ENCODE data around the gene SMOC1.

The SMOC1 gene

GRCh38 chr14:70032016-70032415 lies 152.8 kb downstream of the SMOC1 start:
- no peak for DNase-seq (ENCODE audit: extremely low read depth in 1 of 2, low read depth in 1 of 2)

GRCh38 chr14:70032447-70032846 lies 153.2 kb downstream of the SMOC1 start:
- no peak for DNase-seq (ENCODE audit: extremely low read depth in 1 of 2, low read depth in 1 of 2)

- DNase-seq (ENCODE audit: extremely low read depth in 1 of 2, low read depth in 1 of 2): no peak
These were observed 153.9 kb downstream of the SMOC1 start for GRCh38 chr14:70033116-70033515.

DNA sequence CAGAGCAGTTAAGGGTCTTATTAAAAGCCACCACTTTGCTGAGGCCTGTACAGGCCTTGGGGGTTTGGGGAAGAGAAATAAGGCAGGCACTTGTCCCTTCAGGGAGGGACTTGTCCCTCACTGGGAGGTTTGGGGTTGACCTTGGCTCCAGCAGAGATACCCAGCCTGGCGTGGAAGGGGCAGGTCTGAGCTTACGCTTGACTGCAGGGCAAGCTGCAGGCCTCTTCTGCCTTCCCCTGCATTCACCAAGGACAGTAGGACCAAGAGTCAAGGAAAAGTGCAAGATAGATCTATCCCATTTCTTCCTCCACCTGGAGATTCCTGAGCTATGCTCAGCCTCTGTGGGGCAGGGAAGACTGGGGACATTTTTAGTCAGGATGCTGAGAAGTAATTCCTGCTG lies 154.3 kb downstream of the SMOC1 start:
- DNase-seq (ENCODE audit: extremely low read depth in 1 of 2, low read depth in 1 of 2): no peak

DNA sequence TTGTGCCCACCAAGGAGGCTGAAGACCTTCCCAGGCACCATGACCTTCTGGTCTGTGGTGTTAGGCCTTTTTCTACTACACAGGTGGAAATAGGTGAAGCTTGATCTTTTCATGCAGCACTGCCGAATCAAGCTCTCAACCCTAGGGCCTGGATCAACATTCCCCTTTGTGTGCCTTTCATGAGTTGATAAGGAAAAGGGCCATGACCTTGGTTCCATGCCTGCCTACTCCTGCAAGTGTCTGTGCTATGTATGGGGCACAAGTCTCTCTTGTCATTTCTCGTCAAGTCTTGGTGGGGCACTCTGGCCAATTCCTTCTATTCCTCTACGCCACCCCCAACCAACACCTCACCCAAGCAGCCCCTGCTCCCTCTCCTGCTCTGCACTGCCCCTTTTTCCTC lies 155.0 kb downstream of the SMOC1 start:
- DNase-seq (ENCODE audit: extremely low read depth in 1 of 2, low read depth in 1 of 2): no peak

- no peak for DNase-seq (ENCODE audit: extremely low read depth in 1 of 2, low read depth in 1 of 2)
These were observed 157.4 kb downstream of the SMOC1 start for GRCh38 chr14:70036665-70037064.

GRCh38 chr14:70043001-70043400 lies 163.8 kb downstream of the SMOC1 start:
- DNase-seq (ENCODE audit: extremely low read depth in 1 of 2, low read depth in 1 of 2): no peak

DNA sequence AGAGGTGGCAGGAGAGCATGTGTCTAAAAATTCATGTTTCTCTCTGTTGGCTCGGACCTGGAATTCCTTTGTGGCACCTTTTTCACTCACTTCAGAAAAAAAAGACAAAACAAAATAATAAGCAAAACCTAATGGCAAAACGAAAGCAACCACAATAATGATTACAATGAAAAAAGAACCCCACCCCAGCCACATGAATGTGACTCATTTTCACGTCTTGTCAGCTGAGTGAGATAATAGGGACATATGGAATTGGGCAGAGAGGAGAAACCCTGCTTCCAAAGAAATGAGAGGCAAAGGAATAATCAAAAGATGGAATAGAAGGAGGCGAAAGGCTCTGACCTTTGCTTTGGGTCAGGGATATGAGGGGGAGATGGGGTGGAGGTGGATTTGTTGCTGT lies 166.1 kb downstream of the SMOC1 start:
- DNase-seq (ENCODE audit: extremely low read depth in 1 of 2, low read depth in 1 of 2): no peak

DNA sequence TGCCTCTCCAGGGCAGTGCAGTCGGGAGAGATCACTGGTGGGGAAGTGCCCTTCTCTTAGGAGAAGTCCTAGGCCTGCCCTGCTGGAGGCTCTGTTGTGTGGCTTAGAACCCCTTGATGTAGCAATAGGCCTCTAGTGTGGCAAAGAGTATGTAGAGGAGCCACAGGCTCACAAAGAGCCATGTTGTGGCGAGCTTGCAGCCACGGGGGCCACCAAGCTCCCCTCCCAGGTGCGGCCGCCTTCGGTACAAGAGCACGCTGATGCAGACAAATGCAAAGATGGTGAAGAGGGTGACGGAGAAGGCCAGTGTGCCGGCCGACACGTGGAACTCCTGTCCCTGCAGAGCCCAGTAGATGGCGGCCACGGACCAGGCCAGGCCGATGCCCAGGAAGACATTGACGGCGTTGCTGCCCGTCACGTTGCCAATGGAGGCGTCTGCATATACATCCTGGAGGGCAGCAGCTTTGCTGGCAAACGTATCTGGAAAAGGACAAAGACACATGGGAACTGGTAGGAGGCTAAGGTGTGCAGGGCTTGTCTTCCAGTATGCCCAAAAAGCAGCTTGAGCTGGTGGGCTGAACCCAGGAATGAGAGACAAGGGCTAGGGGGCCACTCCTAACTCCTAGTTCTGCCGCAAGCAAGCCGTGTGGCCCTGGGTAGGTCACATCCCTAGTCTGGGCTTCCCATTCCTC lies 166.8 kb downstream of the SMOC1 start:
- DNase-seq (ENCODE audit: extremely low read depth in 1 of 2, low read depth in 1 of 2): no peak

DNA sequence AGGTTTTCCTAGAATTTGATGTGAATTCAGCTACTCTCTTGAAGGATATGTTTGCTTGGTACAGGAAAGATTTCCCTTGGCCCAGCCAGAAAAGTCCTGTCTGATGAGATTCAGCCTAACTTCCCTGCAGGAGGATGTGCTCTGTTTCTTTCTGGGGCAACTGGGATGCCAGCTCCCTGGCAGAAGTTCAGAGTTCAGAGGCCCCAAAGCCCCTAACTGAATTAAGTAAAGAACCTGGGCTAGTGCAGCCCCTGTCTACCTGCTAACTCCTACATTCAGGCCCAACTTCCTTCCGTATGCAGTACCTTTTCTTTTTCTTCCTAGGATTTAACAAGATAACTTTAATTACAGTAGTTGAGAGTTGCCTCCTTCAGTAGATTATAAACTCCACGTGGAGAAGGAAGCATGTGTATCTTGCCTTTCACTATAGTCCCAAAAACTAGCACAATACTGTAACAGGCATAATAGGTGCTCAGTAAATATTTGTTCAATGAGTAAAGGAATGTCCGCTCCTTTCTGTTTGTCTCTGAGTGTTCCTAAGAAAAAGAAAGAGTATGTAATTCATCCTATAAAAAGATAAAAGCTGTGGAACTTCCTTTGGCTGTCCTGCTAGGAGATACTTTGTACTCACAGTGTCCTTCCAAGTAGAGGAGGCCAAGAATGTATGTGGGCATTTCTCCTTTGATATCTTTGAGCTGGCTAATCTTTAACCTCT lies 168.5 kb downstream of the SMOC1 start:
- no peak for DNase-seq (ENCODE audit: extremely low read depth in 1 of 2, low read depth in 1 of 2)

- no peak for DNase-seq (ENCODE audit: extremely low read depth in 1 of 2, low read depth in 1 of 2)
These were observed 169.1 kb downstream of the SMOC1 start for GRCh38 chr14:70048313-70048654.

DNA sequence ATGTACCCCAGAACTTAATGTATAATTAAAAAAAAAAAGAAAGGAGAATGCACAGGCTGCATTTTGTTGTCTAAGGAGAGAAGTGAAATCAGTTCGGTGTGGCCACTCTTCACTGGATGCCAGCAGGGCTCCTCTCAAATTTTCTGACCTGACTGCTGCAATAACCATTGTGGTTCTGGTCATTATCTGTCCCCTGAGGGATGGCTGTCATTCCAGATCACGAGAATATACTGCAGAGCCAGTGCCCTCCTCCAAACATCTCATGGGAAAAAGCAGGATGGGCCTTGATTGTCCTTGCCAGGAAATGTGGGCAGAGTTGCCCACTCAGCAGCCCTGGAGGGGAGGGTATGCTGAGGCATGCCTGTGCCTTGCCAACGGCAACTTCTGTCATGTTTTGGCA lies 170.4 kb downstream of the SMOC1 start:
- DNase-seq (ENCODE audit: extremely low read depth in 1 of 2, low read depth in 1 of 2): no peak

DNA sequence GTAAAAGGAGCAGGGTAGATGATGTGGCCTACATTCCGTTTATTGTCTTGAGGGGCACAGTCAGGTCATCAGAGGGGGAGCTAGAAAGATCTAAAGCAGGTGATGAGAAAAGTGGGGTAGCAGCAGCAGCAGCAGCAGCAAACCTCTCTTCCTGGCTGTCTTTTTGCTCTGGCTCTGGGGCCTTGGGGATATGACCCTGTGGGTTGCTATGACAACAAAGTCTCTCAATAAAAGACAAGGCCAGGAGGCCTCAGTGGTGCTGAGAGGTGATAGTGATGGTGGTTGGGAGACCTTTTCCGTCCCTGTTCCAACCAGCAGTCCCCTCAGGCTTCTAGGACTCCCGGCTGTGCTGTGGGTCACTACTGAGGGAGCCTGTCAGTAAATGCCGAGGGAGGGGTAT lies 170.9 kb downstream of the SMOC1 start:
- DNase-seq (ENCODE audit: extremely low read depth in 1 of 2, low read depth in 1 of 2): no peak

DNA sequence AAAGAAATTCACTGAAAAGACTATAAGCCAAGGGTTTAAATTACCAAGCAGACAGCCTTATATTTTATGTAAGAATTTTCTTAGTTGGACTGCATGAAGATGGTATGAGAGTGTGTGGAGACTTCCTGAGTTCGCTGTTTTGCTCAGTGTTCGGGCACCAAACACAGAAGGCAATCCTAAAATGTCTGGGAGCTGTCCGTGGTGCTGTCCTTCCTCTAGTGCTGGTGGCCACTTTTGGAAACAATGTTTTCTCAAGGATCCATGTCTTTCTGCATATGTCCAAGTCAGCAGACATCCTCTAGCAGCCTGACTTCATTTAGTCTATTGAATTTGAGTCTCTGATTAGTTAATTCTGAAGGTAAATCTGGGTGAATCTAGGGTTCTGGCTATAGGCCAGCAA lies 173.8 kb downstream of the SMOC1 start:
- no peak for DNase-seq (ENCODE audit: extremely low read depth in 1 of 2, low read depth in 1 of 2)

GRCh38 chr14:70057519-70058136 lies 178.4 kb downstream of the SMOC1 start:
- DNase-seq (ENCODE audit: extremely low read depth in 1 of 2, low read depth in 1 of 2): no peak

DNA sequence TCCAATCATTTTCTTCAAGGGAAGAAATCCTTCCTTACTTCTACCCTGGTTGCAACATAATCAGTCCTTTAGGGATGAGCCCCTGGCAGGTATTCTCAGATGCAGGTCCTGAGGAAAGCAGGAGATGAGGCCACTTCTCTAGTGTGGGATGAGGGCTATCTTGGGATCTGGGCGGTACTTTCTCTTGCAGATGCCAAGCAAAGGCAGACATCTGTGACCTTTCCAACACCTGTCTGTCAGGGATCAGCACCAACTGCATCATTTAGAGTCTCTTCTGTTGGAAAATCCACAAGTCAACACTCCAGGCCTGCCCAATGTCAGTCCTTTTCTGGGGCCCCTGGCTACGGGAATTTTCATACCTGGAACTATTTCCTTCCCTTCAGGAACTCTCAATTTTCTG lies 180.3 kb downstream of the SMOC1 start:
- no peak for DNase-seq (ENCODE audit: extremely low read depth in 1 of 2, low read depth in 1 of 2)

DNA sequence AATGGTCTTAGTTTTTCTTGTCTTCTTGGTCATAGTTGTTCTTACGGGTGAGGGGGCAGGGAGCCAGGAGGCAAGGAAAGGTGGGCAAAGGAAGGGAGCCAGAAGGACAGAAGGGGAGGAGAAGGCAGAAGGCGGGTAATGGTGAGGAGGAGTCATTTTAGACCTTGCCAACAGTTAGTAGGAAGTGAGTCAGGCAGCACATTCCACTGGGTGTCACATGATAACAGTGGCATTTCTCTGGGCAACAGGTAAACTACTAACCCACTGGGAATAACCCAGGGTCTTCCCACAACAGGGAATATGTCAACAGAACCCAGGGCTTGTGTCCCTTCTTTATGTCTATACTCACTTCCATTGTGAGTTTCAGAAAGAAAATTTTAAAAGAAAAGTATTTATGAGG lies 181.9 kb downstream of the SMOC1 start:
- DNase-seq (ENCODE audit: extremely low read depth in 1 of 2, low read depth in 1 of 2): no peak

- no peak for DNase-seq (ENCODE audit: extremely low read depth in 1 of 2, low read depth in 1 of 2)
These were observed 185.1 kb downstream of the SMOC1 start for GRCh38 chr14:70064136-70064865.

- DNase-seq (ENCODE audit: extremely low read depth in 1 of 2, low read depth in 1 of 2): no peak
These were observed 188.6 kb downstream of the SMOC1 start for GRCh38 chr14:70067810-70068209.

GRCh38 chr14:70069186-70069585 lies 190.0 kb downstream of the SMOC1 start:
- no peak for DNase-seq (ENCODE audit: extremely low read depth in 1 of 2, low read depth in 1 of 2)

GRCh38 chr14:70073924-70074566 lies 194.8 kb downstream of the SMOC1 start:
- DNase-seq (ENCODE audit: extremely low read depth in 1 of 2, low read depth in 1 of 2): peak; percentile 8 to 39

Data from stimulated activated CD8-positive, alpha-beta memory T cell treated with anti-CD3 and anti-CD28 coated beads, Interleukin-7, amount 100 ng/mL, for 48 hours (primary cell).